H1 (cell line): ENCODE data around the gene ADGRL3. TPM values are rescaled to one million over a fixed set of nuclear protein-coding genes. Genes with fewer than 3 reads are reported as not detected.

ENCODE experiments used
- CTCF ChIP-seq, 3 experiments: IDR thresholded peaks; 1 replicate in 2 of 3; 2 replicates in 1 of 3; pipeline versions ENCODE4 v1.5.1 to v1.6.1; 2011; ENCODE audit warnings: low read length in 3 of 3, mild to moderate bottlenecking in 3 of 3, inconsistent platforms in 2 of 3, low read depth in 1 of 3, moderate library complexity in 1 of 3; ENCODE audit not compliant: insufficient read depth in 1 of 3; ENCODE audit errors: control extremely low read depth in 1 of 3
- GABPA ChIP-seq: IDR thresholded peaks from 2 replicates; pipeline ENCODE4 v1.6.1; 2011; ENCODE audit warnings: mild to moderate bottlenecking, low read length, moderate library complexity, borderline replicate concordance; ENCODE audit not compliant: insufficient read depth
- polyA plus RNA-seq, 7 experiments: library from polyadenylated mRNA; depleted of rRNA in 3 of 7; stranded (reverse) in 5 of 7; unstranded in 2 of 7; fragments of >200 nt in 5 of 7; fragments of 200-250 nt in 2 of 7; gene quantifications; 1 replicate in 5 of 7; 2 replicates in 1 of 7; 4 replicates in 1 of 7; pipeline versions ENCODE4 v1.2.1 to v1.2.3, GENCODE V29; 2011 to 2013; ENCODE audit warnings: missing spikeins in 2 of 7, mixed read lengths in 2 of 7
- total RNA-seq: library from RNA; stranded (reverse); fragmentation: NEBNext Ultra II Directional; extraction: Animal tissue kit (Norgen Biotek cat#: 25700); gene quantifications from 2 replicates; pipeline ENCODE4 v1.2.1, GENCODE V29; 2021

Gene ADGRL3
- total and polyA plus RNA-seq, 2 of the 8 experiments (the other 6 are each of a cell fraction or from before 2014, with no cell fraction given), result 6.6 to 13.0 TPM

GRCh38 chr4:61994036-61994435 lies 793.9 kb downstream of the ADGRL3 start (continued):
- TF ChIP-seq CTCF (IDR thresholded peaks at IDR 0.05; ENCODE audit: control extremely low read depth in 1 of 3, insufficient read depth in 1 of 3, low read depth in 1 of 3, low read length in 3 of 3) (no peak), GABPA (no peak)
